Activated CD4-positive, alpha-beta memory T cell treated with anti-CD3 and anti-CD28 coated beads, Interleukin-2, amount 10 ng/mL, durations not matched to agents 7 days and 5 days (primary cell): ENCODE data around the gene VANGL1. TPM values are rescaled to one million over a fixed set of nuclear protein-coding genes. Genes with fewer than 3 reads are reported as not detected.

Experiments used
- CTCF ChIA-PET: fragments of 350-600 bp; sonication (Branson Sonifier 250); formaldehyde crosslinking; loops from one replicate; lab custom pipeline; 2021; ENCODE audit warnings: antibody characterized with exemption, inconsistent platforms; lab: Charles Lee
- POLR2A ChIA-PET: fragments of 350-600 bp; sonication (Branson Sonifier 250); formaldehyde crosslinking; loops from one replicate; lab custom pipeline; 2021; ENCODE audit warnings: antibody characterized with exemption; lab: Charles Lee
- DNase-seq: peaks from one replicate; pipeline ENCODE4 v3.0.0-alpha.2; 2020
- H3K27ac Mint-ChIP-seq: one replicate; pipeline ENCODE4 v1.8.0; 2021; ENCODE audit warnings: mild to moderate bottlenecking, mixed read lengths
- H3K27me3 Mint-ChIP-seq: one replicate; pipeline ENCODE4 v1.8.0; 2021; ENCODE audit warnings: mixed read lengths
- H3K36me3 Mint-ChIP-seq: one replicate; pipeline ENCODE4 v1.8.0; 2021; ENCODE audit warnings: low read depth, mixed read lengths
- H3K4me1 Mint-ChIP-seq: one replicate; pipeline ENCODE4 v1.8.0; 2021; ENCODE audit warnings: mixed read lengths
- H3K4me3 Mint-ChIP-seq: one replicate; pipeline ENCODE4 v1.8.0; 2021; ENCODE audit warnings: mild to moderate bottlenecking, mixed read lengths
- H3K9me3 Mint-ChIP-seq: one replicate; pipeline ENCODE4 v1.8.0; 2021; ENCODE audit warnings: mixed read lengths
- total RNA-seq, 2 experiments: library from RNA; stranded (reverse); gene quantifications; one replicate each; pipeline ENCODE4 v1.2.3, GENCODE V29; 2021

VANGL1 gene
- 10 to 100 TPM; 17.5 to 17.7 TPM for total RNA-seq

DNA sequence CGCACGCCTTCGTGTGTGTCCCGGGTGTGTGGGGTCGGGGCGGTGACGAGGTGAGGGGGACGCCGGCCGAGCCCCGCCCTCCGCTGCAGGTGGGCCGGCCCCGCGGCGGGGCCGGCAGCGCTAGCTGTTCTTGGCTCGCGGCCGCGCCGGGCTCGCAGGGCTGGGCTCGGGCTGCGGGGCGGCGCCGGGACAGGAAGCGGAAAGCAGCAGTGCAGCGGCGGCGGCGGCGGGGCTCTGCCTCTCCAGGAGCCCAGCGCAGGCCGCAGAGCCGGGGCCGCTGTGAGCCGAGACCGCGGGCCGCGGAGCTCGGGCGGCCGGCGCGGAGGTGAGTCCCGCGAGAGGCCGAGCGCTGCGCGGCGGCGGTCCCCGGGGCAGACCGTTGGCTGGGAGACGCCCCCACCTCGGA, at the start of gene VANGL1:
Gene VANGL1, plus strand, starts transcription at position 209 of the 406 bp plus-strand sequence. CDS start 9,444 bp downstream, outside the sequence.
- peaks cover 6% of the 10 kb centered on the region for H3K9me3 Mint-ChIP-seq
- peaks cover 26% of the 10 kb centered on the region for H3K4me1 Mint-ChIP-seq
- peaks cover 17% of the 10 kb centered on the region for H3K36me3 Mint-ChIP-seq
- H3K27ac Mint-ChIP-seq, result peak within 1 kb of the TSS; percentile 78
- ChIA-PET POLR2A (interaction anchor here (0.9 to 1.9 kb wide), 3 partner anchors 10 to 27 kb away, joined by 3 to 6 read pairs (median 3); no protein-coding TSS in a partner anchor), CTCF (interaction anchor here (1.0 to 1.1 kb wide), 2 partner anchors 65 kb away, joined by 3 to 4 read pairs; no protein-coding TSS in a partner anchor)
- H3K4me3 Mint-ChIP-seq, result peak within 1 kb of the TSS; percentile 86
- peaks cover 32% of the 10 kb centered on the region for H3K27me3 Mint-ChIP-seq
- peak; percentile 77 for DNase-seq

DNA sequence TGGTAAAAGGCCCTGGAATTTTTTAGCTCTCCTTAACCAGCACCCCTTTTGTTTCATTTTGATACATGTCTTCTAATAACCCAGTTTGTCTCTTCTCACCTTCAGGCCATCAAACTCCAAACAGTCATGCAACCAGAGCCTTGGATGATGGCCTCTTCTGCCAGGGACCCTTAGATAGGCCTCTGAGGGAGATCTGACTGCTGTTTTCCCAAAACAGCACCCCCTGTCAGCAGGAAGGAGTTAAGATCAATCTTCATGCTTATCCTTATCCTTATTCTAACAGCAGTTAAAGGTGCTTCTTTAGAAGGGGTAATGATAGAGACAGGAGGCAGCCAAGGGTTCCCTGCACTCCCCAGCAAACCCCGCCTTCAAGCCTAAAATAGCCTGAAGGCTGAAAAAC, 49.5 kb upstream of the VANGL1 start:
- DNase-seq, result no peak
- POLR2A ChIA-PET, result no interaction called here
- Mint-ChIP-seq H3K4me3 (no peak overlapping the region), H3K36me3 (no peaks in the 10 kb centered on the region), H3K27ac (no peak overlapping the region), H3K4me1 (no peaks in the 10 kb centered on the region), H3K27me3 (peaks cover 2% of the 10 kb centered on the region), H3K9me3 (peaks cover 5% of the 10 kb centered on the region)
- CTCF ChIA-PET, result no interaction called here

DNA sequence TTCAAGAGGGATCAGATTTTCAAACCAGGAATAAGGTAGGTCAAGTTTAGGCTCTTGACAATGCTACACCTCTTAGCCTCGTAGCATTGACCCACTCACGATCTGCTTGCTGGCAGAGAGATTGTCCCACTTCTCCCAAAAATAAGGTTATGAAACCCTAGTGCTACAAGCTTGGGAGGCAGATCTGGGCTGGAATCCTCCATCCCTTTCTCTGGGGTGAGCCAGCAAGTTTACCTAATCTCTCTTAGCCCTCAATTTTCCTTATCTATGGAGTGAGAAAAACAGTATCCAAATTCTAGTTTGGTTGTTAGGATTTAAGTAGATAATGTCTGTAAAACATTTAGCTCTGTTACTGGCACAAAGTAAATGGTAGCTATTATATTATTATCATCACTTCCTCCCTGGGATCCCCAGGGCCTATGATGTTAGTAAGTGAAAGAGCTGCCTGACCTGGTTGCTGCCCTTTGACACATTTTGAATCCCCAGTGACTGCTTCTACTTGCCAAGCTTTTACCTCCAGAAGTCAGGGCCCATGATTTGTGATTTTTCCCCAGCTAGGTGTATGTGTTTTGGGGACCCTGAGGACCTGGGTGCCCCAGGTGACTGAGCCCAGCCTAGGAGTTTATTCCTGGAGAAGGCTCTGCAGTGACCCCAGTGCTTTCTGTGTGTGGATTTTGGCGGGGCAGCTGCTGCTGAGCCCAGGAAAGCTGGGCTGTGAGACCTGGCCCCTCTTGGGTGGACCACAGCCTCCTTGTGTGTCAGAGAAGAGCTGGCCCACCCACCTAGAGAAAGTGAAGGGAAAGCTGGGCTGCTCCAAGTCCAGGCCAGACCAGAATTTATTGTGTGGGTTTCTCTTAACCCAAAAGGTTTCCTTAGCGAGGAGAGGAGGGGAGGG, 48.2 kb upstream of the VANGL1 start:
- no peak for DNase-seq
- Mint-ChIP-seq H3K4me3 (no peak overlapping the region), H3K9me3 (no peaks in the 10 kb centered on the region), H3K27me3 (peaks cover 2% of the 10 kb centered on the region), H3K4me1 (no peaks in the 10 kb centered on the region), H3K36me3 (no peaks in the 10 kb centered on the region), H3K27ac (no peak overlapping the region)
- CTCF ChIA-PET, result interaction anchor here (0.8 to 3.4 kb wide), 4 partner anchors 112 to 454 kb away, joined by 3 to 17 read pairs (median 4); no protein-coding TSS in a partner anchor
- POLR2A ChIA-PET, result no interaction called here

DNA sequence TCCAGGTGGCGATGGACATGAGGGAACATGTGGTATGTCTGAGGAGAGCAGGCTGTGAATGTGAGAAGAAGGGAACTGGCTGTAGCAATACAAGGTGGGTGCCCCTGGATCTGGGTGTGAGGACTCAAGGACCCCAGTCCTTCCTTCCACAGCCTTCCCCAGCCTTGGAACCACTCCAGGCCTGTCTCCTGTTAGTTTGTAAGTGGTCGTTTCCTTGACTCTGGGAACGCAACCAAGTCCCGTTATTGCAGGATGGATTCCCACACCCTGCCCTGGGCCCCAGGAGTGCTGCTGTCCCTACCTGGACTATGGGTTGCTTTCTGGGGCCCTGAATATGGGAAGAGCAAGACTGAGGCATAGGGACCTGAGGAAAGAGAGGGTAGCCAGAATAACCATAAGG, 47.2 kb upstream of the VANGL1 start:
- Mint-ChIP-seq H3K27ac (no peak overlapping the region), H3K27me3 (peaks cover 2% of the 10 kb centered on the region), H3K9me3 (no peaks in the 10 kb centered on the region), H3K36me3 (no peaks in the 10 kb centered on the region), H3K4me1 (no peaks in the 10 kb centered on the region), H3K4me3 (no peak overlapping the region)
- DNase-seq, result no peak
- POLR2A ChIA-PET, result no interaction called here
- CTCF ChIA-PET, result interaction anchor here (0.7 to 3.5 kb wide), 6 partner anchors 8 to 457 kb away, joined by 3 to 17 read pairs (median 8); no protein-coding TSS in a partner anchor

DNA sequence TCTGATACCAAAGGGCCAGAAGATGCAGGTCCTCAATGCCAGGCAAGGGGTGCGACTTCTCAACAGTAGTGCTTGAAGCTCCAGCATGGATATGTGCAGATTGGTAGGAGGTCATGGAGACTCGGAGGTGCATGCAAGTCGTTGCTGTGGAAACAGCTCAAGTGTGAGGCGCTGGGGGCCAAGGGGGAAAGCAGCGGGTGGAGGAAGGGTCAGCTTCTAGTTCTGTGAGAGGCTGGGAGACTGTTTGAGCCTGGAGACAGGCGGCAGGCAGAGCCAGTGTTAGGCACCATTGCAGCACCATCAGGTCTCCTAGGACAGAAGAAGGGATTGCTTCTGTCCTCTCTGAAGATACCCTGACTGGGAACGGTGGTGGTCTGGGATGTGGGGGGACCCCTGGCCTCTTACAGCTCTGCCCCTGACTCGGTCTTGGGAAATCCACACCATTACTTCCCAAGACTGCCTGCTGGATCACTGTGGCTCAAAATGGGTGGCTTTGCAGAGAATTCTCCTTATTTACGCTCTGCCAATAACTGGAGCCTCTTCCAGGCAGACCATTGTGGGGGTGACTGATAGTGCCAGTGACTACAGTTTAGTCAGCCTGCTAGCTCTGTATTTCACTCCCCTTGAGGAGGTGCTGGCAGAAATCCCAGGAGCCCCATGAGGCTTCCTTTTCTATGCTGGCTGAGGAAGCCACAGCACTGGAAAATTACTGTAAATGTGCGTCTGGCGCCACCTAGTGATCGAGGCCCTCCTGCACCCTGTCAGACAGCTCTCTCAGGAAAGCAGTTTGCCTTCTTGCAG, 46.3 kb upstream of the VANGL1 start:
- Mint-ChIP-seq H3K36me3 (no peaks in the 10 kb centered on the region), H3K27ac (no peak overlapping the region), H3K9me3 (no peaks in the 10 kb centered on the region), H3K4me3 (no peak overlapping the region), H3K27me3 (no peaks in the 10 kb centered on the region), H3K4me1 (no peaks in the 10 kb centered on the region)
- POLR2A ChIA-PET, result interaction anchor here (0.6 kb wide), 1 partner anchor 9 kb away, joined by 3 read pairs; no protein-coding TSS in a partner anchor
- CTCF ChIA-PET, result interaction anchor here (0.7 to 3.5 kb wide), 9 partner anchors 9 to 482 kb away, joined by 3 to 17 read pairs (median 4); no protein-coding TSS in a partner anchor
- peak; percentile 73 for DNase-seq

DNA sequence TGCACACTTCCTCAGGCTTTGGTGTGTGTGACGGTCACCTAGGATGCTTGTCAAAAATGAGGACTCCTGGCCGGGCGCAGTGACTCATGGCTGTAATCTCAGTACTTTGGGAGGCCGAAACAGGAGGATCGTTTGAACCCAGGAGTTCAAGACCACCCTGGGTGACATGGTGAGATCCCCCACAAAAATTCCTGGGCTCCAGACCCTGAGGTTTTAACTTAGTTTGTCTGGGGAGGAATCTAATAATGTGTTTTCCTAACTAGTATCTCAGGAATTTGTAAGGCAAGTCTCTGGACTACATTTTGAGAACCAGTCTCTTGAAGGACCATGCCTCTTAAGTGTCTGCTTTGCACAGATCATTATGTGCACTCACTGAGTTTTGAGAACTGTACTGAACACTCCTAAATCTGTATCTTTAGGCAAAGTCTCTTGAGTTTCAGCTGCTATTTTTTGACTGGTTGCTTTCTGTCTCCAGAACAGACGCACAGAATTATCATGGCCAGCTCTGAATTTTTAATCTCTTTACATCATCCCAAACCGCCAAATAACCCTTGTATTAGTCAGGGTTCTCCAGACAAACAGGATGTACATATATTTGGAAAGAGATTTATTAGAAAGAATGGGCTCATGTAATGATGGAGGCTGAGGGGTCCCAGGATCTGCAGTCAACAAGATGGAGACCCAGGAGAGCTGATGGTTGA, 45.5 kb upstream of the VANGL1 start:
- ChIA-PET POLR2A (interaction anchor here (0.6 kb wide), 1 partner anchor 10 kb away, joined by 3 read pairs; no protein-coding TSS in a partner anchor), CTCF (interaction anchor here (1.0 to 3.5 kb wide), 9 partner anchors 10 to 483 kb away, joined by 3 to 17 read pairs (median 4); no protein-coding TSS in a partner anchor)
- H3K27me3 Mint-ChIP-seq, result no peaks in the 10 kb centered on the region
- no peaks in the 10 kb centered on the region for H3K36me3 Mint-ChIP-seq
- no peaks in the 10 kb centered on the region for H3K4me1 Mint-ChIP-seq
- no peaks in the 10 kb centered on the region for H3K9me3 Mint-ChIP-seq
- no peak overlapping the region for H3K27ac Mint-ChIP-seq
- no peak overlapping the region for H3K4me3 Mint-ChIP-seq
- DNase-seq, result no peak

DNA sequence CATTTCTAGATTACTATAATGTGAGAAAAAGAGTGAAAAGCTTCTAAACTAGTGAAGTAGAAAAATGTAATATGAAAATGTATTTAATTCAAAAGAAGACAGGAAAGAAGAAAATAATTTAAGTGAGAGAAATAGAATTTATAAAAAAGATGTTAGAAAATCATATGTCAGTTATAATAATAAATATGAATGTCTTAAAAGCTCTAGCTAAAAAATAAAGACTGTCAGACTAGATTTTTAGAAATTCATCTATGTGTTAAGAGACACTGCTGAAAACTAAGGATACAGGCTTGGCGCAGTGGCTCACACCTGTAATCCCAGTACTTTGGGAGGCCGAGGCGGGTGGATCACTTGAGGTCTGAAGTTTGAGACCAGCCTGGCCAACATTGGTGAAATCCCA, 37.3 kb upstream of the VANGL1 start:
- POLR2A ChIA-PET, result no interaction called here
- Mint-ChIP-seq H3K36me3 (no peaks in the 10 kb centered on the region), H3K9me3 (no peaks in the 10 kb centered on the region), H3K27me3 (peaks cover 8% of the 10 kb centered on the region), H3K27ac (no peak overlapping the region), H3K4me3 (no peak overlapping the region), H3K4me1 (no peaks in the 10 kb centered on the region)
- no peak for DNase-seq
- CTCF ChIA-PET, result no interaction called here

DNA sequence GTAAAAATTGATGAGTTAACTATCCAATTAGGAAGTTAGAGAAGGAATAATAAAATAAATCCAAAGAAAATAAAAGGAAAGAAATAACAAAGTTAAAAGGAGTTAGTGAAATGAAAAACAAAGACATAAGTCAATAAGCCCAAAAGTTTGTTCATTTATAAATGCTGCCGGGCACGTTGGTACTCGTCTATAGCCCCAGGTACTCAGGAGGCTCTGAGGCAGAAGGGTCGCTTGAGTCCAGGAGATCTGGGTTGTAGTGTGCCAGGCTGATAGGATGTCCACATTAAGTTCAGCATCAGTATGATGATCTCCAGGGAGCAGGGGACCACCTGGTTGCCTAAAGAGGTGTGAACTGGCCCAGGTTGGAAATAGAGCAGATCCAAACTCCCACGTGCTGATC, 35.5 kb upstream of the VANGL1 start:
- H3K27ac Mint-ChIP-seq, result no peak overlapping the region
- DNase-seq, result no peak
- POLR2A ChIA-PET, result no interaction called here
- H3K4me3 Mint-ChIP-seq, result no peak overlapping the region
- peaks cover 10% of the 10 kb centered on the region for H3K27me3 Mint-ChIP-seq
- no peaks in the 10 kb centered on the region for H3K4me1 Mint-ChIP-seq
- CTCF ChIA-PET, result no interaction called here
- H3K9me3 Mint-ChIP-seq, result no peaks in the 10 kb centered on the region
- H3K36me3 Mint-ChIP-seq, result no peaks in the 10 kb centered on the region

DNA sequence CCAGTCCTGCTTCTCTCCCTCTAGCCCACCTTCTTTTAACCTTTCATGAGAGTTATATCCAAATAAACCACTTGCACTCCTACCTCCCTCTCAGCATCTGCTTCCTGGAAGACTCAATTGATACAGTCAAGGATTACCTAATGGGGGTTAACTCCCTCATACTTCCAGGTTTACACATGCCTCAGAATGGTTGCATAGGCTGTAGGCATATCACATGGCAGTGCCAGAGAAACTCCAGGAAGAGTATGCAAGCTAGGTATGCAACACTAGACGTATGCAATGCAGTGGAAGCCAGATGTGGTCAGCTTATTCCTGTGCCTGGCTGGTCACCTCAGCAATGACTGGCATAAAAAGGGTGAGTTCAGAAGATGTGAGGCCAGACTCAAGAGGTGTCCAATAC, 32.7 kb upstream of the VANGL1 start:
- ChIA-PET POLR2A (interaction anchor here (1.0 kb wide), 1 partner anchor 98 kb away, joined by 4 read pairs; no protein-coding TSS in a partner anchor), CTCF (interaction anchor here (0.6 to 3.5 kb wide), 9 partner anchors 26 to 372 kb away, joined by 3 to 38 read pairs (median 5); no protein-coding TSS in a partner anchor)
- Mint-ChIP-seq H3K36me3 (no peaks in the 10 kb centered on the region), H3K4me1 (no peaks in the 10 kb centered on the region), H3K9me3 (no peaks in the 10 kb centered on the region), H3K27ac (no peak overlapping the region), H3K4me3 (no peak overlapping the region), H3K27me3 (peaks cover 21% of the 10 kb centered on the region)
- DNase-seq, result no peak

DNA sequence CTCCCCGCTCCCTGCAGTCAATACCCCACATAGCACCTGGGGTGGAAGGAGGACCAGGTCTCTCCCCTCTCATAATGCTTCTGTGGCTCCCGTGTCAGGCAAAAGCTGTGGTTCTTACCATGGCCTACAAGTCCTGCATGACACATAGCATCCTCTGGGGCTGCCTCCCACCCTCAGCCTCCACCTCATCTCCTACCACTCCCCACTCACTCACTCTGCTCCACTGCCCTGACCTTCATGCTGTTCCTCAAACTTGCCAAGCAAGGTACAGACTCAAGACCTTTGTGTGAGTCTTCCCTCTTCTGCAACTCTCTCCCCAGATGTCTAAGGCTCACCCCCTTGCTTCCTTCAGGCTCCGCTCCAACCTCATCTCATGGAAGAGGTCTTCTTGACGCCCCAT, 28.0 kb upstream of the VANGL1 start:
- ChIA-PET POLR2A (no interaction called here), CTCF (no interaction called here)
- no peak overlapping the region for H3K27ac Mint-ChIP-seq
- no peak overlapping the region for H3K4me3 Mint-ChIP-seq
- H3K27me3 Mint-ChIP-seq, result peaks cover 22% of the 10 kb centered on the region
- DNase-seq, result no peak
- no peaks in the 10 kb centered on the region for H3K4me1 Mint-ChIP-seq
- peaks cover 4% of the 10 kb centered on the region for H3K9me3 Mint-ChIP-seq
- no peaks in the 10 kb centered on the region for H3K36me3 Mint-ChIP-seq

DNA sequence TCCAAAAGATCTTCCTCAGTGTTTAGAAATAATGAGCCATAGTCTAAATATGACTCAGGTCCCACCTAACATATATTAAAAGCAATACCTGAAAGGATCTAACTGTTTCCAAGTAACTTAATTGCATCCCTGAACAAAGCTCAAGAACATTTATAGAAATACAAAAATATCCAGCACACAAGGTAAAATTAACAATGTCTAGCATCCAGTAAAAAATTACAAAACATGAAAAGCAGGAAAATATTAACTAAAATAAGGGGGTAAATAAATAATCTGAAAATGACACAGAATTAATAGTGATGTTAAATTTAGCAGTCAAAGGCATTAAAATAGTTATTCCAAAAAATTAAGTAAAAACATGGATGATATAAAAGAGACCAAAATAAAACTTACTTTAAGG, 21.3 kb upstream of the VANGL1 start:
- no peak overlapping the region for H3K4me3 Mint-ChIP-seq
- peaks cover 11% of the 10 kb centered on the region for H3K9me3 Mint-ChIP-seq
- no peak for DNase-seq
- no peaks in the 10 kb centered on the region for H3K4me1 Mint-ChIP-seq
- H3K27me3 Mint-ChIP-seq, result peaks cover 22% of the 10 kb centered on the region
- H3K36me3 Mint-ChIP-seq, result no peaks in the 10 kb centered on the region
- ChIA-PET POLR2A (no interaction called here), CTCF (no interaction called here)
- H3K27ac Mint-ChIP-seq, result no peak overlapping the region

DNA sequence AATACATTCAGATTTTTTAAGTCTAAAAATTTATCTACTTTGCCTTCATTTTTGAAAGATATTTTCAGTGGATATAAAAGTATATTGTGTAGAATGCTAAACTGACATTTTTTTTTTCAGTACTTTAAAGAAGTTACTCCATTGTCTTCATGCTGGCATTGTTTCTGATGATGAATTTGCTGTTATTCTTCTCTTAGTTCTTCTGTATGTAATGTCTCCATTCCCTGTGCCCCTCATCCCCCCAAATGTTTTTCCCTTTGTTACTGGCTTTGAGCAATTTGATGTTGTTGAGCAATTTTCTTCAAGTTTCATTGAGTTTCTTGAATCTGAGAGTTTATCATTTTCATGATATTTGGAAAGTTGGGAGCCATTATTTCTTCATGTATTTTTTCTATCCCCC, 20.8 kb upstream of the VANGL1 start:
- no peak for DNase-seq
- POLR2A ChIA-PET, result no interaction called here
- Mint-ChIP-seq H3K9me3 (peaks cover 9% of the 10 kb centered on the region), H3K36me3 (no peaks in the 10 kb centered on the region), H3K27ac (no peak overlapping the region), H3K4me3 (no peak overlapping the region), H3K27me3 (peaks cover 22% of the 10 kb centered on the region), H3K4me1 (no peaks in the 10 kb centered on the region)
- CTCF ChIA-PET, result no interaction called here
